SK-N-SH treated with all-trans-retinoic acid at 6 μM for 48 hours (cell line): ENCODE results near the gene CPSF6.

Experiments
- ATAC-seq: fragments of 200-7000 bp; cut with Tn5 transposase; 3 replicates; pipeline ENCODE4 v1.9.1; 2020; ENCODE audit warnings: mild to moderate bottlenecking, moderate library complexity
- ARNTL ChIP-seq: fragments of 450-650 bp; formaldehyde crosslinking; IDR thresholded peaks from 2 replicates; pipeline ENCODE4 v1.5.0; 2020; ENCODE audit warnings: low read depth, mild to moderate bottlenecking, moderate library complexity, borderline replicate concordance
- BACH2 ChIP-seq: fragments of 250-450 bp; sonication (Bioruptor Pico); IDR thresholded peaks from 2 replicates; pipeline ENCODE4 v1.9.0; 2021; ENCODE audit warnings: mild to moderate bottlenecking, borderline replicate concordance
- ESRRG ChIP-seq: fragments of 250-450 bp; sonication (Bioruptor Pico); IDR thresholded peaks from 2 replicates; pipeline ENCODE4 v1.6.1; 2021; ENCODE audit warnings: mild to moderate bottlenecking
- GLIS3 ChIP-seq: fragments of 250-450 bp; sonication (Bioruptor Pico); IDR thresholded peaks from 2 replicates; pipeline ENCODE4 v1.5.0; 2020; ENCODE audit warnings: mild to moderate bottlenecking, moderate library complexity
- ISL1 ChIP-seq: fragments of 250-450 bp; sonication (Bioruptor Pico); IDR thresholded peaks from 2 replicates; pipeline ENCODE4 v2.1.2; 2022; ENCODE audit warnings: mild to moderate bottlenecking, moderate library complexity
- PPARA ChIP-seq: fragments of 250-450 bp; sonication (Bioruptor Pico); IDR thresholded peaks from 2 replicates; pipeline ENCODE4 v1.5.0; 2020; ENCODE audit warnings: mild to moderate bottlenecking, borderline replicate concordance
- RARB ChIP-seq: fragments of 250-450 bp; sonication (Bioruptor Pico); IDR thresholded peaks from 2 replicates; pipeline ENCODE4 v1.8.0; 2021; ENCODE audit warnings: mild to moderate bottlenecking, moderate library complexity
- SNAI2 ChIP-seq: fragments of 250-450 bp; sonication (Bioruptor Pico); IDR thresholded peaks from 2 replicates; pipeline ENCODE4 v1.5.0; 2020; ENCODE audit warnings: mild to moderate bottlenecking, moderate library complexity
- TCF4 ChIP-seq: fragments of 250-450 bp; sonication (Bioruptor Pico); IDR thresholded peaks from 2 replicates; pipeline ENCODE4 v1.8.0; 2021; ENCODE audit warnings: mild to moderate bottlenecking, moderate library complexity, borderline replicate concordance
- ZC3H10 ChIP-seq: fragments of 250-450 bp; sonication (Bioruptor Pico); IDR thresholded peaks from 2 replicates; pipeline ENCODE4 v1.5.1; 2021; ENCODE audit warnings: mild to moderate bottlenecking, moderate library complexity
- ZFP3 ChIP-seq: fragments of 250-450 bp; sonication (Bioruptor Pico); IDR thresholded peaks from 2 replicates; pipeline ENCODE4 v1.5.0; 2020; ENCODE audit warnings: mild to moderate bottlenecking, moderate library complexity
- ZNF565 ChIP-seq: fragments of 450-650 bp; formaldehyde crosslinking; conservative IDR thresholded peaks from 2 replicates; pipeline ENCODE4 v1.5.0; 2020; ENCODE audit warnings: low read depth, mild to moderate bottlenecking, moderate library complexity
- ZNF70 ChIP-seq: fragments of 450-650 bp; formaldehyde crosslinking; IDR thresholded peaks from 2 replicates; pipeline ENCODE4 v1.5.0; 2020; ENCODE audit warnings: mild to moderate bottlenecking, moderate library complexity
- ZNF8 ChIP-seq: fragments of 450-650 bp; formaldehyde crosslinking; IDR thresholded peaks from 2 replicates; pipeline ENCODE4 v1.5.0; 2020; ENCODE audit warnings: mild to moderate bottlenecking, moderate library complexity
- TF ChIP-seq, protein P1 (sequence below): fragments of 250-450 bp; sonication (Bioruptor Pico); IDR thresholded peaks from 2 replicates; pipeline ENCODE4 v1.5.1; 2020; ENCODE audit warnings: low read depth, mild to moderate bottlenecking, moderate library complexity
- TF ChIP-seq, protein P2 (sequence below): fragments of 250-450 bp; sonication (Bioruptor Pico); IDR thresholded peaks from 2 replicates; pipeline ENCODE4 v1.5.0; 2020; ENCODE audit warnings: mild to moderate bottlenecking, moderate library complexity
- TF ChIP-seq, protein P3 (sequence below): fragments of 250-450 bp; sonication (Bioruptor Pico); IDR thresholded peaks from 2 replicates; pipeline ENCODE4 v1.5.1; 2021; ENCODE audit warnings: mild to moderate bottlenecking, moderate library complexity
- TF ChIP-seq, protein P4 (sequence below): fragments of 250-450 bp; sonication (Bioruptor Pico); IDR thresholded peaks from 2 replicates; pipeline ENCODE4 v1.8.0; 2021; ENCODE audit warnings: low read depth, mild to moderate bottlenecking, moderate library complexity, borderline replicate concordance

CPSF6 gene

DNA sequence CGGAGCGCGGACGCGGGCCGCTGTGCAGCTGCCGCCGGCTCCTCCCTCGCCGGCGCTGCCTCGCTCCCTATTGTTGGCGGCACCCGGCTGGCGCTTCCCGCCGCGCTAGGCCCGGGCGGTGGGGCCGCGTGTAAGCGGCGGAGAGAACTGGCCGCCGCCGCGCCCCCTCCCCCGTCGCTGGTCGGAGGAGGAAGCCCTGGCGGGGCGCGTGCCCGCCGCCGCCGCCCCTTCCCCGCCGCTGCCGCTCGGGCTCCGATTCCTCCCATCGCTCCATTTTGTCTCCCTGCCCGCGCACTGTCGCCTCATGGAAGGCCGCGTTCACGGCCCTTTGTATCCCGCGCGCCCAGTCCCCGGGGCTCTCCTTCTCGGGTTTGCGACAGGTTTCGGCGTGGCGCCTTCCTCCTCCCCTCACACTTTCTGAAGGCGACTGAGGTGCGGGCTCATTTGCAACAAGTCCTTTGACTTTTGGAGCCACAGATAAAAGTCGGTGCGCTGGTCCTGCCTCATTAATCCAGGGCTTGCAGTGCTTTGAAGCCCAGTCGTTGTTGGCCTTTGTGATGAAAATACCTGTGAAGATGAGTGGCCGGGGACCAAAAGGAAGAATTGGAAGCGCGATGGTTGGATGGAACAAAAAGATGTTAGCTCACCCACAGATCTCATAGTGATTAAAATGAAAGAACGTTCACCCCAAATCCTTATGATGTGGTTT, 707 bp downstream of the CPSF6 start (continued):
- no peak for TF ChIP-seq ARNTL (CRISPR knock-in tag)
- TF ChIP-seq, protein P1, sequence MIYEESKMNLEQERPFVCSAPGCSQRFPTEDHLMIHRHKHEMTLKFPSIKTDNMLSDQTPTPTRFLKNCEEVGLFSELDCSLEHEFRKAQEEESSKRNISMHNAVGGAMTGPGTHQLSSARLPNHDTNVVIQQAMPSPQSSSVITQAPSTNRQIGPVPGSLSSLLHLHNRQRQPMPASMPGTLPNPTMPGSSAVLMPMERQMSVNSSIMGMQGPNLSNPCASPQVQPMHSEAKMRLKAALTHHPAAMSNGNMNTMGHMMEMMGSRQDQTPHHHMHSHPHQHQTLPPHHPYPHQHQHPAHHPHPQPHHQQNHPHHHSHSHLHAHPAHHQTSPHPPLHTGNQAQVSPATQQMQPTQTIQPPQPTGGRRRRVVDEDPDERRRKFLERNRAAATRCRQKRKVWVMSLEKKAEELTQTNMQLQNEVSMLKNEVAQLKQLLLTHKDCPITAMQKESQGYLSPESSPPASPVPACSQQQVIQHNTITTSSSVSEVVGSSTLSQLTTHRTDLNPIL (CRISPR knock-in tag): no peak
- TF ChIP-seq RARB (CRISPR knock-in tag): no peak
- TF ChIP-seq TCF4 (CRISPR knock-in tag): no peak
- no peak for TF ChIP-seq SNAI2 (CRISPR knock-in tag)

DNA sequence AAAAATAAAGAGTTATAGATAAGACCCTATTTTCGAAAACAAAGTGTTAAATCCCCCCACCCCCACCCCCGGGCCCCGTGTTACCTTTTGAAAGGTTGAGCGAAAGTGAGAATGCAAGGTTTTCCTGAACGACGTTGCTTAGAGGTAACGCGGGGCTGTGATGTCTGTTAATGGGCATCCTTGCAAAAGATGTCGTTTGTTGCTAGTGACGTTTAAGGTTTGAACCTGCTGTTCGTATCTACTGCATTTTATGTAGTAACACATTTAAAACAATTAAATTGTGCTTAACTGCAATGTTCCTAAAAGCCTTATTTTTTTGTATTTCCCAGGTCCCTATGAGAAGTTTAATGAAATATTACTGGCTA, 1.2 kb downstream of the CPSF6 start:
- no peak for ATAC-seq
- TF ChIP-seq ARNTL (CRISPR knock-in tag) (no peak), BACH2 (CRISPR knock-in tag) (no peak), RARB (CRISPR knock-in tag) (no peak)

DNA sequence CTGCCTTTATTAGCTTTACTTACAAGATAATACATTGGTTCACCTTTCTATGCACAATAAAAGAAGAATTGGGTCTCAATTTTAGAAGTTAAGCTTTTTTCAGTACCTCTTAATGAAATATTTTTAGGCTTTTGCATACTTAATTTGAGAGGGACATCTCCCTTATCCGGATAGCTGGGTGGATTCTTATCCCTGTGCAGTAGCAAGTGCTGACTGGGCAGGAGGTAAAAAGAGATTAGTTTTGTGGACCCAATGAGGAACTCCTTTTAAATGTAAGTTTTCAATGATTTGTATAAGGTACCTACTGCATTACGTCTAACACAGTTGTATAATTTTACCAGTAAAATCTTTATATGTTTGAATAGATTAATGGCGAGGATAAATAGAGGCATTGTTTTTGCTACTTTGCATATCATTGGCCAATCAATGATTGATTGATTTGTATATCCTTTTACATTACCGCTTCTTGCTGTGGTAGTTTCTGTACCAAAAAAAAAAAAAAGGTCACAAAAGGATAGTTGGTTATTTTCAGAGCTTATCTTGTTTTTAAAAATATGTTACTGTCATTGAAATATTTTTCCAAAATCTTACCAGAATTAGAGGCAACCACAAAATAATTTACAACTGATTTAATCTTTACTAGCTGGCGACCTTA, 2.2 kb downstream of the CPSF6 start:
- no peak for TF ChIP-seq PPARA
- no peak for TF ChIP-seq ESRRG (CRISPR knock-in tag)
- no peak for TF ChIP-seq ZNF8 (CRISPR knock-in tag)
- TF ChIP-seq ZNF70 (CRISPR knock-in tag): no peak
- TF ChIP-seq, protein P1 (CRISPR knock-in tag): no peak
- TF ChIP-seq RARB (CRISPR knock-in tag): no peak
- no peak for TF ChIP-seq ZFP3 (CRISPR knock-in tag)
- TF ChIP-seq ARNTL (CRISPR knock-in tag): no peak
- TF ChIP-seq GLIS3 (CRISPR knock-in tag): no peak
- TF ChIP-seq, protein P2, sequence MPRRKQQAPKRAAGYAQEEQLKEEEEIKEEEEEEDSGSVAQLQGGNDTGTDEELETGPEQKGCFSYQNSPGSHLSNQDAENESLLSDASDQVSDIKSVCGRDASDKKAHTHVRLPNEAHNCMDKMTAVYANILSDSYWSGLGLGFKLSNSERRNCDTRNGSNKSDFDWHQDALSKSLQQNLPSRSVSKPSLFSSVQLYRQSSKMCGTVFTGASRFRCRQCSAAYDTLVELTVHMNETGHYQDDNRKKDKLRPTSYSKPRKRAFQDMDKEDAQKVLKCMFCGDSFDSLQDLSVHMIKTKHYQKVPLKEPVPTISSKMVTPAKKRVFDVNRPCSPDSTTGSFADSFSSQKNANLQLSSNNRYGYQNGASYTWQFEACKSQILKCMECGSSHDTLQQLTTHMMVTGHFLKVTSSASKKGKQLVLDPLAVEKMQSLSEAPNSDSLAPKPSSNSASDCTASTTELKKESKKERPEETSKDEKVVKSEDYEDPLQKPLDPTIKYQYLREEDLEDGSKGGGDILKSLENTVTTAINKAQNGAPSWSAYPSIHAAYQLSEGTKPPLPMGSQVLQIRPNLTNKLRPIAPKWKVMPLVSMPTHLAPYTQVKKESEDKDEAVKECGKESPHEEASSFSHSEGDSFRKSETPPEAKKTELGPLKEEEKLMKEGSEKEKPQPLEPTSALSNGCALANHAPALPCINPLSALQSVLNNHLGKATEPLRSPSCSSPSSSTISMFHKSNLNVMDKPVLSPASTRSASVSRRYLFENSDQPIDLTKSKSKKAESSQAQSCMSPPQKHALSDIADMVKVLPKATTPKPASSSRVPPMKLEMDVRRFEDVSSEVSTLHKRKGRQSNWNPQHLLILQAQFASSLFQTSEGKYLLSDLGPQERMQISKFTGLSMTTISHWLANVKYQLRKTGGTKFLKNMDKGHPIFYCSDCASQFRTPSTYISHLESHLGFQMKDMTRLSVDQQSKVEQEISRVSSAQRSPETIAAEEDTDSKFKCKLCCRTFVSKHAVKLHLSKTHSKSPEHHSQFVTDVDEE: no peak
- TF ChIP-seq ISL1 (CRISPR knock-in tag): no peak
- no peak for TF ChIP-seq ZC3H10 (CRISPR knock-in tag)
- TF ChIP-seq, protein P3, sequence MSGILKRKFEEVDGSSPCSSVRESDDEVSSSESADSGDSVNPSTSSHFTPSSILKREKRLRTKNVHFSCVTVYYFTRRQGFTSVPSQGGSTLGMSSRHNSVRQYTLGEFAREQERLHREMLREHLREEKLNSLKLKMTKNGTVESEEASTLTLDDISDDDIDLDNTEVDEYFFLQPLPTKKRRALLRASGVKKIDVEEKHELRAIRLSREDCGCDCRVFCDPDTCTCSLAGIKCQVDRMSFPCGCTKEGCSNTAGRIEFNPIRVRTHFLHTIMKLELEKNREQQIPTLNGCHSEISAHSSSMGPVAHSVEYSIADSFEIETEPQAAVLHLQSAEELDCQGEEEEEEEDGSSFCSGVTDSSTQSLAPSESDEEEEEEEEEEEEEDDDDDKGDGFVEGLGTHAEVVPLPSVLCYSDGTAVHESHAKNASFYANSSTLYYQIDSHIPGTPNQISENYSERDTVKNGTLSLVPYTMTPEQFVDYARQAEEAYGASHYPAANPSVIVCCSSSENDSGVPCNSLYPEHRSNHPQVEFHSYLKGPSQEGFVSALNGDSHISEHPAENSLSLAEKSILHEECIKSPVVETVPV (CRISPR knock-in tag): no peak
- TF ChIP-seq, protein P4, sequence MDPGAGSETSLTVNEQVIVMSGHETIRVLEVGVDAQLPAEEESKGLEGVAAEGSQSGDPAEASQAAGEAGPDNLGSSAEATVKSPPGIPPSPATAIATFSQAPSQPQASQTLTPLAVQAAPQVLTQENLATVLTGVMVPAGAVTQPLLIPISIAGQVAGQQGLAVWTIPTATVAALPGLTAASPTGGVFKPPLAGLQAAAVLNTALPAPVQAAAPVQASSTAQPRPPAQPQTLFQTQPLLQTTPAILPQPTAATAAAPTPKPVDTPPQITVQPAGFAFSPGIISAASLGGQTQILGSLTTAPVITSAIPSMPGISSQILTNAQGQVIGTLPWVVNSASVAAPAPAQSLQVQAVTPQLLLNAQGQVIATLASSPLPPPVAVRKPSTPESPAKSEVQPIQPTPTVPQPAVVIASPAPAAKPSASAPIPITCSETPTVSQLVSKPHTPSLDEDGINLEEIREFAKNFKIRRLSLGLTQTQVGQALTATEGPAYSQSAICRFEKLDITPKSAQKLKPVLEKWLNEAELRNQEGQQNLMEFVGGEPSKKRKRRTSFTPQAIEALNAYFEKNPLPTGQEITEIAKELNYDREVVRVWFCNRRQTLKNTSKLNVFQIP (CRISPR knock-in tag): no peak
- no peak for TF ChIP-seq ZNF565 (CRISPR knock-in tag)
- TF ChIP-seq TCF4 (CRISPR knock-in tag): no peak
- TF ChIP-seq, all 23 proteins: peak for 0
- no peak; the same call in 2 of the 3 replicates for ATAC-seq
